Measurements from ENCODE around the gene NEDD4L.

Gene NEDD4L

DNA sequence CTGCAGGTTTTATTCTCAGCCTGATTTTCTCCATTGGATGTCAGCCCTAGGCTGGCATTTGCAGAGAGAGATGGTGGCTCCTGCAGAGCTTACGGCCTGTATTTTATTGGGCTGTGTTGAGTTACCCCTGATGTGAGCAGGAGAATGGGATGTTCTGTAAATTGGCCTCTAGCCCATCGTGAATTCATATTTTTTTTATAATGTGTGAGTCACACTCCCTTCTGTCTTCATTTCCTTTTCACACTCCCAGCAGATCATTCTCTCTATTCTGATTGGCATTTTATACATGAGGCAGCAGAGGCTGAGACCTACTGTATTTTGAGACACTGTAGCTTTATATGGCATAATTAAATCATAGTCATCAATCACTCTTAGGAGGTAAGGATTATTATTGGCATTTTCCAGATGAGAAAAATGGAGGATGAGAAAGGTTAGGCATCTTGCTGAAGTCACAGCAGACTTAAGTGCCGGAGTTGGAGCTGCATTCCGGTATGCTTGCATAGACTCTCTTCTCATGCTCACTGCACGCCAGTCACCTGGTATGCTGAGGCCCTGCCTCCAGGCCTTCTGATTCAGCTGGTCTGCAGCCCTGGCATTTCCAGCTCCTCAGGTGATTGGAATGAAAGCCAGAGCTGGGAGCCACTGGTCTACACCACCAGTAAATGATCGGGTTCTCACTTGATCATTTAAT, 142.4 kb downstream of the NEDD4L start:
- DNase-seq = peak; percentile 80

DNA sequence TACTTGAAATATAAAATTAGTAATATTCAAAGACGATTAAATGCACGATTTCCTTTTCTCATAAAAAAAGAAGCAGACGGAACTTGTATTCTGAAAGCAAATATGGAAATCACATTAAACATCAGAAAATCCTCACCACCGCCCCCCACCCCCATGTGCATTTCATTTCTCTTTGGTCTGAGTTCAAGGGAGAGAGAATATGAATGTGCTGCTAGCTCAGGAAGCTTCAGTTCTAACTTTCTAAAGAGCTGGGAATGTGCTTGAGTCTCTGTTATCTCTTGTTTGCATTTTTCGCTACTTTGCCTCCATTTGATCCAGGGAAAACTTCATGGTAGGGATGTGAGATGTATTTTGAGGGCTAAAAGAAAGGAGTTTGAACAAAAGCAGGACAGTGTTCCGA, 143.6 kb downstream of the NEDD4L start:
- no peak for DNase-seq

DNA sequence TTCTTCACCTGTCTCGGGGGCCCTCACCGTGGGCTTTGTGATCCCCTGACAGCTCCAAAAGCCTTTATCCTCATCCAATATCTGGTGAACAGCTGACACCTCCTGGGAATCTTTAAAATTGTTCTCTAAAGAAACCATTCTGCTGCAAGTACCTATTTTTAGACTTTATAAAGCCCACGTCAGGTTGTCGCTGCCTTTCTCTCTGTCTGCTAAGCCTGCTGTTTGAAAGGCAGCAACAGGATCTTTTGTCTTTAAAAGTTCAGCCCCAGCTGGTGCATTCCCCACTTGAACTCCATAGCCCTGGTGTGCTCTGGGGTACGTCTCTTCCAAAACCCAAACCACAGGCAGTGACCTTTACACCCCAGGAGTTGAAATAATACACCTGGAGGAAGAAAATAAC, 145.0 kb downstream of the NEDD4L start:
- no peak for DNase-seq

DNA sequence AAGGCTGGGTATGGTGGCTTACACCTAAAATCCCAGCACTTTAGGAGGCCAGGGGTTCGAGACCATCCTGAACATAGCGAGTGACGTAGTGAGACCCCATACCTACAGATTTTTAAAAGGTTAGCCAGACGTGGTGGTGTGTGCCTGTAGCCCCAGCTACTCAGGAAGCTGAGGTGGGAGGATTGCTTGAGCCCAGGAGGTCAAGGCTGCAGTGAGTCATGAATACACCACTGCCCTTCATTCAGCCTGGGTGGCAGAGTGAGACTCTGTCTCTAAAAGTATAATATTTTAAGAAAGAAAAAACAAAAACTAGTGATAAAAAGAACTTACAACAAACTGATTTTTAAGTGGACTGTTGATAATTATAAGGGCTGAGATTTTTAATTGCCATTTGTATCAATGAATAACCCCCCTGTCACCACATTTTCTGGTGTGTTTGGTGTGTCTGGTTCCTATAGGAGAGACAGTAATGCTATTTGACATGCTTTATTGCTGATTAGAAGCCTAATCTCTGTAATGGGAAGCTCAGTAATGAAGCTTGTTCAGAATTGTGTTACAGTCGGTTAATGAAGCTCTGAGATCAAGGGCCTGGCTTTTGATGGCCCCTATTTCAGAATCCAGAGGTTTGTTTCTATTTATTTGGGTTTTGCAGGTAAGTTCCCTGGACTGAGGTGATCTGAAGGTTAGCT, 147.0 kb downstream of the NEDD4L start:
- DNase-seq = no peak

DNA sequence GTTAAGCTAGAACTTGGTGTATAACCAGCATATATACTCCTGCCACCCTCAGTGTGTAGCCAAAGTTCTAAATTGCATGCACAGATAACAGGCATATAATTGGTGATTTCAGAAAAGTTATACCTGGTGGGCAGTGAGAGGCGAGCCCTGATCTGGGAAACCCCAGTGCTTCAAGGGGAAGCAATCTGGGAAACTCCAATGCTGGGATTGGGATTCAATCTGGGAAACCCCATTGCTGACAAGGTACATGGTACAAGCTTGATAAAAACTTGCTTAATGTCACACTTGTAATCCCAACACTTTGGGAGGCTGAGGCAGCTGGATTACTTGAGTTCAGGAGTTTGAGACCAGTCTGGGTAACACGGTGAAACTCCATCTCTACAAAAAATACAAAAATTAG, 147.6 kb downstream of the NEDD4L start:
- DNase-seq = no peak

DNA sequence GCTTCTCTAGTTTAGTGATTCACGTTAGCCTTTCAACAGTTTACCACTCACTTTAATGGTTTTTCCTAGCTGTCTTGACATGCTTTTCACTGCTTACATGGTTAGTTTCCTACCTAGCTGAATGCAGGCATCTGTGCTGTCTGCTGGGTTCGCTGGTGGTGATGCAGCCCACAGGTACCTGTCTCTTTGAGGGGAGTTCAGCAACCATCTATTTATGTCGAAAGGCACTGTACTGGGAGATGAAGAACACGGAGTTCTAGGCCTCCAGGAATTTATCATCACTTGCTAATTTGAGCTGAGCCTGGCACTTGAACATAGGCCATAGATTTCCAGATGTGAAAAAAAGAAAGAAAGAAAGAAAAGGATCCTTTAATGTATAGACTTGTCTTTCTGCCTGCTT, 148.5 kb downstream of the NEDD4L start:
- DNase-seq = no peak

DNA sequence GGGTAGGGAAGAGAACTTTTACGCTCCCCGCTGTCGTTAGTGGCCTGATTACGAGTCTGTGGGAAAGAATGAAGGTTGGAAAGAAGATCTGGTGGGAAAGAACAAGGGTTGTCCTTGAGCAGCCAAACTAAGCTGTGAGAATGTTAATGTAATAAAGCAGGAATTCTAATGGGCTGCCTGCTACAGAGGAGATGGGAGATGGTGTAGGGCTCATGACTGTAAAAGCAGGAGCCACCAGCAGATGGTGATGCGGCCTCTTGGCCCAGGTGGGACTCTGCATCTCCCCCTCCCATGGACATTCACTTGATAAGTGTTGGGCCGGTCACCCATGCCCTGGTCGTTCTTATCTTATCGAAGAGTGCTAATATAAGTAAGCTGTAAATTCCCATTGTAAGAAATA, 150.0 kb downstream of the NEDD4L start:
- no peak for DNase-seq

DNA sequence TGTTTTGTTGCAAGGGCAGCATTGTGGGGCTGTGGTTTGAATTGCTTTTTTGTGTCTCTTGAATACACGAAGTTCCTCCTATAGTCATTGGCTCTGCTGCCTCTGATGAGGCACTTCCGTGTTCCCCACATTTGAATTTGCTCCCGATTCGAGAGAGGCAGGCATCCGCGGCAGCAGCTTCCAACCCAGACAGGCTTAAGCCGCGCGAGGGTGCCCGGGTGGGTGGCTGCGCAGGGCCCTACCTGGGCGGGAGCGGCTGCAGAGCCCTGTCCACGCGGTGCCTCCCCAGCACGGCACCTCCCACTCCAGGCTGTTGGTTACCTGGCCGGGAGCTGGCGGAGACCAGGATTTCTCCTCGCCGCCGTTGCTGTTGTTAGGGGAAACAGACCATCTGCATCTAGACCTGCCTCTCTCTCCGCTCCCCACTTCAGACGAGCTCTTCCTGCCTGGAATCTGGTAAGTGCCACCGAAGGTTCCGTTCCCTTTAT, 151.3 kb downstream of the NEDD4L start:
- no peak for DNase-seq

DNA sequence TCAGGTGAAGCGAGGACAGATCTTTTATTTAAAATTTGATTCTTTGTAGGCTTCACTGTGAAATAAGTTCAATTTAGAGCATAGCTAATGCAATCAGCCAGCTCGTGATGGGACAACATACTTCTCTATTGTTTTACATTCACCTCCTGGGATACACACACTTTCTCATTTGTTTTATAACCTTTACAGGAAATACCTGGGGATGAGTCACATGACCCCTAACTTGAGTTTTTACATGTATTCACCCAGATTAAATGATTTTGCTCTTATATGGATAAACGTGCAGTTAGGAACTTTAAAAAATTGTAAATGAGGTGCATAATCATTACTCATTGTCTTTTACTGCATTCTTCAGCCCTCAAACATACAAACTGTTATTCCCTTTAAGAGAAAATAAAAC, 152.1 kb downstream of the NEDD4L start:
- no peak for DNase-seq

DNA sequence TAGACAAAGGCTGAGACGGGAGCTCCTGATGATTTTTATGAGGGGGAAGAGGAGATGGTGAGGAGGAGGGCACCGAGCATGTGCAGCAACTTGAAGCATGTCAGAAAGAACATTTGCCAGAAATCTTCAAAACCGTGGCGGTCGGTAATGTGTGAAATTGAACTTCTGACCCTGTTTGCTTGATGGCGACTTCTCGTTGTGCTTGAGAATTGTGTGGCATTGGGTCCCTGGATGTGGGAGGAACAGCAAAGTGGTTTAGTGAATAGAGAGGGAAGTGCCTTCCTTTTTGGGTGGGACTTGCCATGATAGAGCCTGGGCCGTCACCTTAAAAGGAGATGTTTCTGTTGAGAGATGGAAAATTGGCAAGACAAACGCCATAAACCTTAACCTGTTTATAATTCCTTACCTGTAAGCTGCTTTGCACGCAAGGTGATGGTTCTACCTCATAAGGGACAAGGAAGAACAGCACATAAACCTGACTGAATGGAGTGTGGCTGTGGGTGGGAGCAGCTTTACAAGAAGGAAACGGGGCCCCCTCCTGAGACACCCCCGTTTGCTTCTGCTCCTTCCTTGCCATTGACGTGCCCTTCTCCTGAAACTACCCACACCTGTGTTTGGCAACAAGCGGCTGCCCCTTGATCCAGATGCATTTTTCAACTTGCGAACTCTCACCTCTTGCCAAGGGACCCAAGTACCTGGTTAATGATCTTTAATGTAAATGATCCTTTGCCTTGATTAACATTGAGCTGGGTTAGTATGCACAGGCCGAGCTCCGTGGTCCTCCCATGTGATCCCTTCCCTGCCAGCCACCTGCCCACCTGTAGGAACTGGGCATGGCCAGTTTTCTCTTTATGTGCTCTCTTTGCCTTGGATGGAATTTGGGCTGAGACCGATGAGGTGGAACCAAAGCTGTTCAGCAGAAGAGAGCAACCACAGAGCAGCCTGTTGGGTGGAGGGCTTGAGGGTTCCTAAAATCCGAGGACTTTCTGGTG, 153.2 kb downstream of the NEDD4L start:
- DNase-seq = no peak

DNA sequence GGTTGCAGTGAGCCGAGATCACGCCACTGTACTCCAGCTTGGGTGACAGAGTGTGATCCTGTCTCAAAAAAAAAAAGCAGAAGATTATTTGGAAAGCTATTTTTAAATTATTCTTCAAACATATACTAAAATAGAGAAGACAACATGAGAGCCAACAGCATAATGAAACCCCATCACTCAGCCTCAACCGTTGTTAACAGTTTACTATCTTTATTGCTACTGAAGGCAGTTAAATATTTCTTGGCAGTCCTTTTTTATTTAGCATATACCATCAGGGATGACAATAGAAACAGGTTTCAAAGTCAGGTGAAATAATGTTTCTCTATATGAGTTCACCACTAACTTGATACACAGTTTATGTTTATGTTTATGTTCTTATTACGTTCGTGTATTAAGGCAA, 157.2 kb downstream of the NEDD4L start:
- DNase-seq = no peak

DNA sequence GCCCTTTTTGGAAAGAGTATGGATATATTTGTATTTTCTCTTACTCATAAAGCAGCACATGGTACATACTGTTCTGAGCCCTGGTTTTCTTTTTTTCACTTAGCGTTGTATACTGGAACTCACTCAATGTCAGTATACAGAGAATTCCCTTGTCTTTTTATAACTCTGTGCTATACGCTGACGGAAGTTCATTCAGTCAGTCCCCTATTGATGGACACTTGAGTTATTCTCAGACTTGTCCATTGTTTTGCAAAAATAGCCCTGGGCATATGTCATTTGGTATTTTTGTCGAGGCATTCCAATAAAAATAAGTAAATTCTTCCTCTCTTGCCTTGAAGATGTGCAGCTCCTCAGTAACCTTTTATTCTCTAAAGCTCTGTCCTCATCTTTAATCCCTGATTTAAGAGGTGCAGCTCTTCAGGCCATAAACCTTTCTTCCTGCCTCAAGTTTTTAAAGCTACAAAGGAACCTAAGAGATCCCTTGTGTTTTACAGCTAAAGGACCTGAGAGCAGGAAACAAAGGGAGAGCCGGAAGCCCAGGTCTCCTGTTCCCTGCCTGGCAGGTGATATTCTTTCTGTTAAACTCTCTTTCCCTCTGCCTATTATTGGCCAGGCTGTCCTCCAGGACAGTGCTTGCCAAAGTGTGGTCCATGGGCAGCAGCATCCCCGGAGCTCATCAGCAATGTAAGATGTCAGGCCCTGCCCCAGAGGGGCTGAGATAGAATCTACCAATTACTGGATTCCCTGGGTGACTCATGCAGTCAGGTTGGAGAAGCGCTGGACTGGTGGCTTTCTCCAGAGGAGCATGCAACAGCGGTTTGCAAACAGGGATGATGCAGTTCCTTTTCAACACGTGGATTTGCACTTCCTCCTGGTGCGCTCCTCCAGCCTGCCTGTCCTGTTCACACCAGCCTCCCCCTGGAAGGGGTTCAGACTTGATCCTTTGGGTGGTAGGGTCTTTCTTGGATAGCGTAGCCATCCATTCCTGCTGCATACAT, 158.0 kb downstream of the NEDD4L start:
- DNase-seq = no peak

DNA sequence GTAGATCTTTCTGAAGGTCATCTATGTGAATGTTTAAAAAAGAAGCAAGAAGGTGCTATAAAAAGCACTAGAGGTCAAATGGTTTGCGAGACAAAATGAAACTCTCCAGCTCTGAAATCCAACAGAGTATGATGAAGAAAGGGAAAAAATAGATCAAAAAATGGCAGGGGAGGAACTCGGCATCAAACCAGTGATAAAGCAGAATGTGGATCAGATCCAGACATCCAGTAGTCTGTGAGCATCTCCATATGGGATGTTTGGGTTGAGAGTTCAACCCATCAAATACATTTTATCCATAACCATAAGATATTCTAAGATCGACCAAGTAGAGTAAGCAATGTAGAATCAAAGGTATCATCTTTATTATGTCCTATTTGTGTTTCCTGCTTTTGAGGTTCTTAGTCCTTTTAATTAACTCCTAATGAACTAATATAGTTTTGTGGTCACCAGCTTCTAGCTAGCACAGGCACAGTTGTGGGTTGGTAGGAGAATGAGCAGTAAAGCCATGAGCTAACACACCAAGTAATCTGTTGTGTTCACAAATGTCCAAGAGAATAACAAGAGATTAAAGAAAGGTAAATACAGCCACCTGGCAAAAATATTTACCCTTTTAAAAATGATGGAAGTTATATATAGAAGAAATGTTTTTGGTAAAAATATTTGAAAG, 160.9 kb downstream of the NEDD4L start:
- no peak for DNase-seq

DNA sequence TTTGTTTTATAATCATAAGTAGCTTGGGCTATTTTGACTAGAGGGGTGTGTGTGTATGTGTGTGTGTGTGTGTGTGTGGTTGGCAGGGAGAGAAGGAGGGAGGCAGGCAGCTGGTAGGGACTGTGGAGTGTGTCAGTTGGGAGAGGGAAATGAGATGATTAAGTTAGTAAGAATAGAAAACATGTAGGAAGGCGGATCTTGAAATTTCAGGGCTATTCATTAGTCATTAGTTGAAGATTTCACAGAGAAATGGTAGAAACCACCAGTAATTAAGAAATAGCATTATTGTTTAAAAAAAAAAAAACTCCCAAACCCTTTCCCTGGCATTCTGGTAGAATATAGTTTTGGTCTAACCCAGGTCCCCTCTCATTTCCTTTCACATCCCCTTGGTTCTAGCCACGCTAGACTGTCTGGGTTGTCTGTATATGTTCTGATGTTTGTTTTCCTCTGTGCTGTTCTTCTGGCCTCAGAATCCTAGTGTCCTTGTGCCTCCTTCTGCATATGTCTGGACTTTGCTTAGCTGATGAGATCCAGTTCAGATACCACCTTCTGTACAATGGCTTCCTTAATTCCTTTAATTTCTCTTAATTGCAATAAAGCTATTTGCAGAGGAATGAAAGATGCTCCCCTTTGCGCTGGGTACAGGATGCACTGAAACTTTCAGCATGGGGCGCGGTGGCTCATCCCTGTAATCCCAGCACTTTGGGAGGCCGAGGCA, 161.6 kb downstream of the NEDD4L start:
- peak; percentile 89 for DNase-seq

DNA sequence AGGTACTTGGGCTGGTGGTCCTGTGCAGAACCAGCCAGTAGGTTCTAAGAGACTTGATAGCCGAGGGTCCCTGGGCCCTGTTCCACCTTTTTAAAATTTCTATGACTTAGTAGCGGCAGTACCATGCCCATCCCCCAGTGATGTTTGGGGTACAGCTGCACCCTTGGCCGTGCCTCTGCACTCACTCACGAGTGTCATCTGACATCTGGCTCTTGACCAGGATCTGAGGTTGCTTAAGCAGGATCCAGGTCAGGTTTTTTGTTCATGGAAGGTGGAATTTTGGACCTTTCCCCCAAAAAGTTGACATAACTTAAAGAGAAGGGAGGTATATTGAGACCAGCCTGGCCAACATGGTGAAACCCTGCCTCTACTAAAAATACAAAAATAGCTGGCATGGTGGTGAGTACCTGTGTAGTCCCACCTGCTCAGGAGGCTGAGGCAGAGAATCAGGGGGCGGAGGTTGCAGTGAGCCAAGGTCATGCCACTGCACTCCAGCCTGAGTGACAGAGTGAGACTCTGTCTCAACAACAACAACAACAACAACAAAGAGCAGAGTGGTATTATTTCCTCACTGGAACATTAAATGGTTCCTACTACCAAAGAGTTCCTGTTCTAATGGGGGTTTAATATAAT, 163.6 kb downstream of the NEDD4L start:
- no peak for DNase-seq

DNA sequence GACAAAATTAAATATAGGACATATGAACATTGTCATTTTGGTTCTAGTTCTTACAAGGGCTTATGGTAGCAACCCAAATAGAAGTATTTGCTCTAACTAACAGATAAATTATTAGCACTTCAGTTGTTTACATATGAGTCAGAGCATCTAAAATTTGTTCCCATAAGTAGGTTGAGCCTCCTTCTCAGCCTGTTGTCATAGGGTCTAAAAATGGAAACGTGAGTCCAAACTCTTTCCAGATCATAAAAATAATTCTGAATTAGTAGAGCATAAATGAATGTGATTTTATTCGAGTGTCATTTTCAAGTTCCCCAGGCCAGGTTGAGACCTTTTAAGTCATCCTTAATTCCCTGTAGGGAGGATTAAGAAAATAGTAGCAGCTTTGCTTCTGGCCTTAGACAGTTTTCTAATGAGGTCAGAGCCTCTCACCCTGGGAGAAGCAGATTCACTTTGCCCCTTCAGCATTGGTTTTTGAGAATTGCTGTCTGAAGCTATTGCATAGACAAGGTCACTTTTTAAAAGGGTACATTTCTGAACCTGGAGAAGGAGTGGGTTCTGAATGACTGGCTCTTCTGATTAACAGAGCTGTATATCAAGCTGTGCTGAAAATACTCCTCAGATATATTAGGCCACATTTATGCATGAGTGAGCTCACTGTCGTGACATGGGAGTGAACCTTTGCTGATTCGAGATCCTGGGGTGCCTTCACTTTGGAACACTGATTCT, 164.3 kb downstream of the NEDD4L start:
- no peak for DNase-seq

DNA sequence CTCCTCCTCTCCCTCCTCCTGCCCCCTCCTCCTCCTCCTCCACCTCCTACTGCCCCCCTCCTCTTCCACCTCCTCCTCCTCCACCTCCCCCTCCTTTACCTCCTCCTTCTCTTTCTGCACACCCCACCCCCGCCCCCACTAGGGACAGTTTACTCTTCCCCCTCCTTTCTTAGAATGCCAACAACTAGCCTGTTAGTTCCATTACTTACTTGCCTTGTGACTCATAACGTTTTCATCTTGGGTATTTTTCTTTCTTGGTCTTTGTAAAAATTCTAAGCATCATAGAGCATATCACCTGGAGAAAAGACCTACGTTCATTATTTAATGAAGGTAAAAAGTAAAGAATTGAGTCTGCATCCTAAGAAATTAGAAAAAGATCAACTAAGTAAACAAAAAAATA, 165.3 kb downstream of the NEDD4L start:
- no peak for DNase-seq

DNA sequence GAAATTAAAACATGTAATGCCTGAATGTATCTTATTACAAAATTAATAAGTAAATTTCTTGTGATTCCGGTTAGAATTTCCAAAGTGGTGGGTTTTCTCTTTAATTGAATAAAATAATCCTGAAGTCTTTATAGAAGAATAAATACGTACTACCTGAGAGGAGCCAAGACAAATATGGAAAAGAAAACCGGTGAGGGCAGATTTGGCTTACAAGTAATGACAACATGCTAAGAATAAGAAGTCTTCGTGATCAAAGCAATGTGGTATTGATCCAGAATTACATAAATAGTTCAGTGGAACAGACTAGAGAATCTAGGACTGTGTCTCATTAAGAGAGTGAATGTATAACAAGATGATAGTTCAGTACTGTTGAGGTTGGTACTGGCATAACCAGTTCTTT, 167.5 kb downstream of the NEDD4L start:
- no peak for DNase-seq

DNA sequence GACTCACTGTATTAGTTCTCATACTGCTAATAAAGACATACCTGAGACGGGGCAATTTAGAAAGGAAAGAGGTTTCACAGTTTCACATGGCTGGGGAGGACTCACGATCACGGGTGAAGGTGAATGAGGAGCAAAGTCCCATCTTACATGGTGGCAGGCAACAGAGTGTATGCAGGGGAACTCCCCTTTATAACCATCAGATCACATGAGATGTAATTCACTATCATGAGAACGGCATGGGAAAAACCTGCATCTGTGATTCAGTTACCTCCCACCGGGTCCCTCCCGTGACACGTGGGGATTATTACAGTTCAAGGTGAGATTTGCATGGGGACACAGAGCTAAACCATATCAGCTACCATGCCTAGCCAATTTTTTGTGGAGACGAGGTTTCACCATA, 168.2 kb downstream of the NEDD4L start:
- no peak for DNase-seq
